HL-60 (cell line): Measurements from ENCODE around the gene CEP164.

ENCODE experiments used
- DNase-seq, 2 experiments: peaks; one replicate each; pipeline ENCODE4 v3.0.0-alpha.2; 2010 to 2020; ENCODE audit warnings: low read depth in 1 of 2, low spot score in 1 of 2
- H3K27ac ChIP-seq: fragments of 250-450 bp; sonication (Bioruptor Pico); replicated peaks from 2 replicates; pipeline ENCODE4 v1.5.1; 2020; ENCODE audit warnings: mild to moderate bottlenecking, moderate library complexity
- H3K27me3 ChIP-seq: fragments of 250-450 bp; sonication (Bioruptor Pico); 2 replicates; pipeline ENCODE4 v1.5.1; 2021; ENCODE audit warnings: mild to moderate bottlenecking, moderate library complexity; ENCODE audit not compliant: insufficient read depth, poor library complexity, severe bottlenecking
- H3K4me3 ChIP-seq: replicated peaks from 2 replicates; pipeline ENCODE4 v1.5.1; 2011; ENCODE audit warnings: mild to moderate bottlenecking, control low read depth, low read length; ENCODE audit not compliant: insufficient read depth
- GABPA ChIP-seq: IDR thresholded peaks from 2 replicates; pipeline ENCODE4 v1.6.1; 2012; ENCODE audit warnings: low read depth
- POLR2AphosphoS5 ChIP-seq: IDR thresholded peaks from 2 replicates; pipeline ENCODE4 v1.6.1; 2012; ENCODE audit warnings: low read depth
- SPI1 ChIP-seq: IDR thresholded peaks from 2 replicates; pipeline ENCODE4 v1.6.1; 2012; ENCODE audit warnings: low read depth, mild to moderate bottlenecking, borderline replicate concordance
- TF ChIP-seq, protein P1 (sequence below): IDR thresholded peaks from one replicate; pipeline ENCODE4 v1.5.1; 2011; ENCODE audit warnings: low read length, control low read depth, inconsistent platforms; ENCODE audit not compliant: insufficient read depth
- TF ChIP-seq, protein P2 (sequence below): IDR thresholded peaks from 2 replicates; pipeline ENCODE4 v1.6.1; 2012; ENCODE audit warnings: low read depth; ENCODE audit not compliant: insufficient replicate concordance

The CEP164 gene

DNA sequence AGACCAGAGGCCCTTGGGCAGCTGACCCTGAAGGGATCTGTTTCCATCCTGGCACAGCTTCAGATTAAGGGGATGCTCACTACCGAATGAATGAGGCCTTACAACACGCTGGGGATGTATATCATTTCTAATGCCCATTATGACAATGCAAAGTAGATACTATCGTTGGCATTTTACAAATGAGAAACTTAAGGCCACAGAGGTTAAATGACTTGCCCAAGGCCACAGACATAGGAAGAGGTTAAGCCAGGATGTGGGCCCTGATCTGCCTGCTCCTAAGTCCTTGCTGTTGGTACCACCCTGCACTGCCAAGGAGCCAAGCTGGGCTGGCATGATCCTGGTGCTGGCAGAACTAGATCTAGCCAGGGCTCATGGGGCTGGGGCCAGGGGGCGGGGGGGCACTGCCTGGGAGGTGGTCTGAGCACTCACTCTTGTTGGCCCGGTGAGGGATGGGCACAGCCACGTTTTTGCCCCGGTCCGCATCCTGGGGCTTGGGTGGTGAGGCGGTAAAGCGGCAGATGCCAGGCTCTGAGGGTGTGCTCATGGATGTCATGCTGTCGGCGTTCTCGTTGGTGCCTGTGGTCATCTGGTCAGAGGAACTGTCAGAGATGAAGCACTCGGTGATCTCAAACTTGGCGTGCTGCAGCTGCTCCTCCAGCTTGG, 102.8 kb downstream of the CEP164 start:
- Histone ChIP-seq H3K4me3 (no peak overlapping the region), H3K27ac (no peak overlapping the region), H3K27me3 (no peaks in the 10 kb centered on the region)
- TF ChIP-seq, protein P1, sequence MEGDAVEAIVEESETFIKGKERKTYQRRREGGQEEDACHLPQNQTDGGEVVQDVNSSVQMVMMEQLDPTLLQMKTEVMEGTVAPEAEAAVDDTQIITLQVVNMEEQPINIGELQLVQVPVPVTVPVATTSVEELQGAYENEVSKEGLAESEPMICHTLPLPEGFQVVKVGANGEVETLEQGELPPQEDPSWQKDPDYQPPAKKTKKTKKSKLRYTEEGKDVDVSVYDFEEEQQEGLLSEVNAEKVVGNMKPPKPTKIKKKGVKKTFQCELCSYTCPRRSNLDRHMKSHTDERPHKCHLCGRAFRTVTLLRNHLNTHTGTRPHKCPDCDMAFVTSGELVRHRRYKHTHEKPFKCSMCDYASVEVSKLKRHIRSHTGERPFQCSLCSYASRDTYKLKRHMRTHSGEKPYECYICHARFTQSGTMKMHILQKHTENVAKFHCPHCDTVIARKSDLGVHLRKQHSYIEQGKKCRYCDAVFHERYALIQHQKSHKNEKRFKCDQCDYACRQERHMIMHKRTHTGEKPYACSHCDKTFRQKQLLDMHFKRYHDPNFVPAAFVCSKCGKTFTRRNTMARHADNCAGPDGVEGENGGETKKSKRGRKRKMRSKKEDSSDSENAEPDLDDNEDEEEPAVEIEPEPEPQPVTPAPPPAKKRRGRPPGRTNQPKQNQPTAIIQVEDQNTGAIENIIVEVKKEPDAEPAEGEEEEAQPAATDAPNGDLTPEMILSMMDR: no peak
- TF ChIP-seq GABPA (no peak), SPI1 (no peak), POLR2AphosphoS5 (no peak)
- TF ChIP-seq, protein P2, sequence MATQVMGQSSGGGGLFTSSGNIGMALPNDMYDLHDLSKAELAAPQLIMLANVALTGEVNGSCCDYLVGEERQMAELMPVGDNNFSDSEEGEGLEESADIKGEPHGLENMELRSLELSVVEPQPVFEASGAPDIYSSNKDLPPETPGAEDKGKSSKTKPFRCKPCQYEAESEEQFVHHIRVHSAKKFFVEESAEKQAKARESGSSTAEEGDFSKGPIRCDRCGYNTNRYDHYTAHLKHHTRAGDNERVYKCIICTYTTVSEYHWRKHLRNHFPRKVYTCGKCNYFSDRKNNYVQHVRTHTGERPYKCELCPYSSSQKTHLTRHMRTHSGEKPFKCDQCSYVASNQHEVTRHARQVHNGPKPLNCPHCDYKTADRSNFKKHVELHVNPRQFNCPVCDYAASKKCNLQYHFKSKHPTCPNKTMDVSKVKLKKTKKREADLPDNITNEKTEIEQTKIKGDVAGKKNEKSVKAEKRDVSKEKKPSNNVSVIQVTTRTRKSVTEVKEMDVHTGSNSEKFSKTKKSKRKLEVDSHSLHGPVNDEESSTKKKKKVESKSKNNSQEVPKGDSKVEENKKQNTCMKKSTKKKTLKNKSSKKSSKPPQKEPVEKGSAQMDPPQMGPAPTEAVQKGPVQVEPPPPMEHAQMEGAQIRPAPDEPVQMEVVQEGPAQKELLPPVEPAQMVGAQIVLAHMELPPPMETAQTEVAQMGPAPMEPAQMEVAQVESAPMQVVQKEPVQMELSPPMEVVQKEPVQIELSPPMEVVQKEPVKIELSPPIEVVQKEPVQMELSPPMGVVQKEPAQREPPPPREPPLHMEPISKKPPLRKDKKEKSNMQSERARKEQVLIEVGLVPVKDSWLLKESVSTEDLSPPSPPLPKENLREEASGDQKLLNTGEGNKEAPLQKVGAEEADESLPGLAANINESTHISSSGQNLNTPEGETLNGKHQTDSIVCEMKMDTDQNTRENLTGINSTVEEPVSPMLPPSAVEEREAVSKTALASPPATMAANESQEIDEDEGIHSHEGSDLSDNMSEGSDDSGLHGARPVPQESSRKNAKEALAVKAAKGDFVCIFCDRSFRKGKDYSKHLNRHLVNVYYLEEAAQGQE: no peak
- DNase-seq: no peak

DNA sequence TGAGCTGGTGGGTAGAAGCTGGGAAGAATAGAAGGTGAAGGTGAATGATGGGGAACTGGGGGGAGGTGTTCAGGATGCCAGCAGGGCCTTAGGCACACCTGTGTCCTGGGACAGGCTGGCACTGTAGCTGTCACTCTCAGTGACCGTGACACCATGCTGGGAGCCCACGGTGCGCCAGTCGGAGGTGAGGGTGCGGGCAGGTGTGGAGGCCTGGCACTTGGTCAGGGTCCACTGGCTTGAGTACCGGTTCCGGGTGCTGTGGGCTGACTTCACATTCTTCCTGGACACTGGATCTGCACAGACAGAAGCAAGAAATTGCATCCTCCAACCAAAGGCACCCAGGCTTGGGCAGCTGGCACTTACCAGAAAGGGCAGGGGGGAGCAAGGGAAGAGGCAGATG, 103.8 kb downstream of the CEP164 start:
- Histone ChIP-seq H3K4me3 (no peak overlapping the region), H3K27ac (no peak overlapping the region), H3K27me3 (no peaks in the 10 kb centered on the region)
- TF ChIP-seq, protein P1: no peak
- TF ChIP-seq POLR2AphosphoS5 (no peak), GABPA (no peak), SPI1 (no peak)
- TF ChIP-seq, protein P2: no peak
- DNase-seq: no peak

DNA sequence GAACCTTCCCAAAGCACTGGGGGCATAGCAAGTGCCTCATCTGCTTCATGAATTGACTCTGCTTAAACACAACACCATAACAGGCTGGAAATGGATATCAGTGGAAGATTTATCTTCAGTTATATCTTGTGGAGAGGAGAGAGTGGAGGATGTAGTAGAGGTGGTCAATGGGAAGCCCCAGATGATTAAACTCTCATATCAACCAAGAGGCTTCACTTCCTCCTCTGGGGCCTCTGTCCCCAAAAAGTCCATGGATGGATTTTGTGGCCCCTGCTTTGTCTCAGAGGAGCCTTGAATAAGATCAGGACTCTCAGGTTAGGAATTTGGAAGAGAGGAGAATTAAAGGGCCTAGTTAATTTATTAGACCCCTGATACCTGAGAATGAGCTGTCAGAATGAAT, 106.1 kb downstream of the CEP164 start:
- TF ChIP-seq, protein P1: no peak
- TF ChIP-seq SPI1: no peak
- TF ChIP-seq, protein P2: no peak
- TF ChIP-seq GABPA: no peak
- TF ChIP-seq POLR2AphosphoS5: no peak
- DNase-seq: no peak
- Histone ChIP-seq H3K4me3 (no peak overlapping the region), H3K27ac (no peak overlapping the region), H3K27me3 (no peaks in the 10 kb centered on the region)
